Measurements from ENCODE around the gene CFAP20.

DNA sequence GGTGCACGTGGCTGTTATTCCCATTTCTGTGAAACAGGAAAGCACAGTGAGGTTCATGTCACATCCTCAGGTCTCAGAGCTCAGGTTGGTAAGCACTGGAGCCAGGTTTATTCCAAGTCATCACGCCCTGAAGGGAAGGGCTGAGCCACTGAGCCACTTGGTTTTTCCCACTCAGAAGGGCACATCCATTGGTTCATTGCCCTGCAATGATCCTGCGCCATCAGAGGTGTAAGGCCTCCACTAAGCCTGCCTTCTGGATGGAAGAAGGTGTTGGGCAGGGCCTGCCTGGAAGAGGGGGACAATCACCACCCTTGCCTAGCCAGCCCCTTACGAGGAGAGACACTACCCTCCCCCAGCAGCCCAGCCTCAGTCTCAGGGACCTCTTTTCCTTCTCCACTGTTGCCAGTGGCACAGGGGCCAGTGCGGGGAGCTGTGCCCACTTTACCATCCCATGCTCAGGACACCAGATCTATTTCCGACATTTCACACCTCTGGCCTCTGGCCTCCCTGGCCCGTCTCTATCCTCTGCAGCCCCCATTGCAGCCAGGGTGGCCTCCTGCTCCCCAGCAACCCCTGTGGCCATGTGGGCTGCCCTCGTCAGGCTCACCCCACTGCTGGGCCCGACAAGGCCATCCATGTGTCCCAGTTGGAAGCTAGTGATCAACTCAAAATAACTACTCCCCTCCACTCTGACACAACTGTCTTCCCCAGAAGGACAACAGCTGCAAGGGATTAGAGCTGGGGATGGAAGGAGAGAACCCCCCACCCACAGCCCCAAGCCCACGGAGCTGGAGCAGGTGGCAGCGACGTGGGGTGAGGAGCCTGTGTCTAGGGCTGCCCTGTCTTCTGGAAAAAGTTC lies 29.9 kb downstream of the CFAP20 start:
- TF ChIP-seq, protein P1, sequence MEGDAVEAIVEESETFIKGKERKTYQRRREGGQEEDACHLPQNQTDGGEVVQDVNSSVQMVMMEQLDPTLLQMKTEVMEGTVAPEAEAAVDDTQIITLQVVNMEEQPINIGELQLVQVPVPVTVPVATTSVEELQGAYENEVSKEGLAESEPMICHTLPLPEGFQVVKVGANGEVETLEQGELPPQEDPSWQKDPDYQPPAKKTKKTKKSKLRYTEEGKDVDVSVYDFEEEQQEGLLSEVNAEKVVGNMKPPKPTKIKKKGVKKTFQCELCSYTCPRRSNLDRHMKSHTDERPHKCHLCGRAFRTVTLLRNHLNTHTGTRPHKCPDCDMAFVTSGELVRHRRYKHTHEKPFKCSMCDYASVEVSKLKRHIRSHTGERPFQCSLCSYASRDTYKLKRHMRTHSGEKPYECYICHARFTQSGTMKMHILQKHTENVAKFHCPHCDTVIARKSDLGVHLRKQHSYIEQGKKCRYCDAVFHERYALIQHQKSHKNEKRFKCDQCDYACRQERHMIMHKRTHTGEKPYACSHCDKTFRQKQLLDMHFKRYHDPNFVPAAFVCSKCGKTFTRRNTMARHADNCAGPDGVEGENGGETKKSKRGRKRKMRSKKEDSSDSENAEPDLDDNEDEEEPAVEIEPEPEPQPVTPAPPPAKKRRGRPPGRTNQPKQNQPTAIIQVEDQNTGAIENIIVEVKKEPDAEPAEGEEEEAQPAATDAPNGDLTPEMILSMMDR (conservative IDR thresholded peaks at IDR 0.05): no peak
- TF ChIP-seq EZH2 (IDR thresholded peaks at IDR 0.05; ENCODE audit: low read depth): no peak

All from PC-9 (cell line).